Stimulated activated CD4-positive, alpha-beta T cell treated with anti-CD3 and anti-CD28 coated beads, TNF-alpha, amount 100 ng/mL, for 1 hour (primary cell): ENCODE data around the gene BCL2L15.

Experiments
- DNase-seq, 3 donors: peaks; one replicate each; pipeline ENCODE4 v3.0.0-alpha.2; 2020; ENCODE audit warnings: low read depth in 3 of 3, low spot score in 1 of 3

The BCL2L15 gene

GRCh38 chr1:113887402-113888175, at the start of gene BCL2L15:
TSS of gene BCL2L15 (minus strand) at chr1:113887581. CDS start at chr1:113887375, 206 bp downstream.
- DNase-seq, result no peak

- no peak for DNase-seq
These were observed 49.8 kb upstream of the BCL2L15 start for GRCh38 chr1:113937146-113937545.

GRCh38 chr1:113935970-113936369, 48.6 kb upstream of the BCL2L15 start:
- no peak for DNase-seq

GRCh38 chr1:113935176-113935575, 47.8 kb upstream of the BCL2L15 start:
- no peak for DNase-seq

- DNase-seq, result no peak
These were observed 47.2 kb upstream of the BCL2L15 start for GRCh38 chr1:113934511-113935055.

GRCh38 chr1:113934006-113934405, 46.6 kb upstream of the BCL2L15 start:
- no peak for DNase-seq

- no peak for DNase-seq
These were observed 44.1 kb upstream of the BCL2L15 start for GRCh38 chr1:113931451-113931851.

- DNase-seq, result peak in 2 of 3 donors; percentile 35 to 53
These were observed 43.2 kb upstream of the BCL2L15 start for GRCh38 chr1:113930499-113931161.

GRCh38 chr1:113929750-113930498, 42.5 kb upstream of the BCL2L15 start:
- DNase-seq, result peak; percentile 29 to 43 (median 35)

GRCh38 chr1:113928941-113929749, 41.8 kb upstream of the BCL2L15 start, which contains the start of gene HIPK1:
TSS of gene HIPK1 (plus strand) at chr1:113929324.
- DNase-seq, result peak; percentile 70 to 90 (median 82)

GRCh38 chr1:113928187-113928930, 41.0 kb upstream of the BCL2L15 start:
- DNase-seq, result no peak

- no peak for DNase-seq
These were observed 37.1 kb upstream of the BCL2L15 start for GRCh38 chr1:113924473-113924872.

GRCh38 chr1:113922957-113923356, 35.6 kb upstream of the BCL2L15 start:
- DNase-seq, result no peak

GRCh38 chr1:113918243-113918642, 30.9 kb upstream of the BCL2L15 start:
- no peak for DNase-seq

GRCh38 chr1:113917400-113918082, 30.2 kb upstream of the BCL2L15 start:
- no peak for DNase-seq

- DNase-seq, result no peak
These were observed 29.6 kb upstream of the BCL2L15 start for GRCh38 chr1:113916974-113917373.

- DNase-seq, result no peak
These were observed 26.7 kb upstream of the BCL2L15 start for GRCh38 chr1:113913887-113914664.

- DNase-seq, result no peak
These were observed 25.9 kb upstream of the BCL2L15 start for GRCh38 chr1:113913312-113913668.
